Mesenchymal stem cell (in vitro differentiated cells and primary cell): ENCODE data around the gene PIGB.
"Not testable (repeated sequence)": the region's sequence is repeated elsewhere in the genome, so short reads cannot be mapped to it uniquely, and the experiment has no call there.

Experiments
- DNase-seq: peaks from one replicate; pipeline ENCODE4 v3.0.0-alpha.2; 2013
- H2AFZ ChIP-seq: one replicate; pipeline ENCODE4 v1.6.1; 2013; ENCODE audit warnings: low read depth, mild to moderate bottlenecking, control low read depth, inconsistent platforms, low read length, moderate library complexity
- H2AK5ac ChIP-seq: 2 replicates; pipeline ENCODE4 v1.6.1; 2013; ENCODE audit warnings: low read length, moderate library complexity, mild to moderate bottlenecking, inconsistent platforms; ENCODE audit not compliant: severe bottlenecking
- H2BK120ac ChIP-seq: one replicate; pipeline ENCODE4 v1.6.1; 2013; ENCODE audit warnings: low read depth, mild to moderate bottlenecking, inconsistent platforms, low read length, moderate library complexity
- H2BK12ac ChIP-seq, 2 experiments: one replicate each; pipeline ENCODE4 v1.6.1; 2013; ENCODE audit warnings: inconsistent platforms in 2 of 2, low read length in 2 of 2, mild to moderate bottlenecking in 2 of 2, moderate library complexity in 2 of 2, control low read depth in 1 of 2
- H2BK15ac ChIP-seq: one replicate; pipeline ENCODE4 v1.6.1; 2013; ENCODE audit warnings: mild to moderate bottlenecking, low read depth, inconsistent platforms; ENCODE audit not compliant: poor library complexity, severe bottlenecking
- H2BK5ac ChIP-seq: 2 replicates; pipeline ENCODE4 v1.6.1; 2013; ENCODE audit warnings: low read depth, mild to moderate bottlenecking, low read length, control low read depth, inconsistent platforms; ENCODE audit not compliant: poor library complexity, severe bottlenecking
- H3K14ac ChIP-seq, 2 experiments: one replicate each; pipeline ENCODE4 v1.6.1; 2013; ENCODE audit warnings: inconsistent platforms in 2 of 2, low read length in 2 of 2, control low read depth in 1 of 2, mild to moderate bottlenecking in 1 of 2, moderate library complexity in 1 of 2
- H3K18ac ChIP-seq, 2 experiments: one replicate each; pipeline ENCODE4 v1.6.1; 2013; ENCODE audit warnings: inconsistent platforms in 2 of 2, low read length in 2 of 2, control low read depth in 1 of 2, low read depth in 1 of 2, mild to moderate bottlenecking in 1 of 2
- H3K23ac ChIP-seq, 2 experiments: one replicate each; pipeline ENCODE4 v1.6.1; 2013; ENCODE audit warnings: inconsistent platforms in 2 of 2, low read length in 2 of 2, mild to moderate bottlenecking in 2 of 2, moderate library complexity in 2 of 2, control low read depth in 1 of 2
- H3K27ac ChIP-seq: 2 replicates; pipeline ENCODE4 v1.5.1; 2013; ENCODE audit warnings: mild to moderate bottlenecking, moderate library complexity, low read length, control low read depth, inconsistent platforms; ENCODE audit not compliant: poor library complexity, severe bottlenecking
- H3K27me3 ChIP-seq, 2 experiments: 2 replicates each; pipeline versions ENCODE4 v1.6.1 to v1.7.0; 2013; ENCODE audit warnings: low read length in 2 of 2, mild to moderate bottlenecking in 2 of 2, moderate library complexity in 2 of 2, control low read depth in 1 of 2, inconsistent platforms in 1 of 2; ENCODE audit not compliant: control insufficient read depth in 1 of 2, insufficient read depth in 1 of 2
- H3K36me3 ChIP-seq, 2 experiments: 2 replicates each; pipeline versions ENCODE4 v1.6.1 to v1.7.0; 2013; ENCODE audit warnings: low read length in 2 of 2, control low read depth in 1 of 2, inconsistent platforms in 1 of 2, low read depth in 1 of 2, mild to moderate bottlenecking in 1 of 2; ENCODE audit not compliant: insufficient read depth in 2 of 2, control insufficient read depth in 1 of 2
- H3K4ac ChIP-seq, 2 experiments: one replicate each; pipeline ENCODE4 v1.6.1; 2013; ENCODE audit warnings: inconsistent platforms in 2 of 2, low read length in 2 of 2, mild to moderate bottlenecking in 2 of 2, moderate library complexity in 2 of 2, control low read depth in 1 of 2, low read depth in 1 of 2
- H3K4me1 ChIP-seq: 2 replicates; pipeline ENCODE4 v1.6.1; 2013; ENCODE audit warnings: low read depth, low read length, control low read depth; ENCODE audit not compliant: control insufficient read depth, insufficient read depth
- H3K4me2 ChIP-seq: 2 replicates; pipeline ENCODE4 v1.6.1; 2013; ENCODE audit warnings: low read length, mild to moderate bottlenecking, inconsistent platforms; ENCODE audit not compliant: poor library complexity, severe bottlenecking
- H3K4me3 ChIP-seq, 2 experiments: 2 replicates each; pipeline versions ENCODE4 v1.5.1 to v1.7.0; 2013; ENCODE audit warnings: low read length in 2 of 2, mild to moderate bottlenecking in 2 of 2, control low read depth in 1 of 2, low read depth in 1 of 2; ENCODE audit not compliant: insufficient read depth in 1 of 2
- H3K79me1 ChIP-seq: replicated peaks from 2 replicates; pipeline ENCODE4 v1.6.1; 2013; ENCODE audit warnings: mild to moderate bottlenecking, control low read depth, low read length, inconsistent platforms; ENCODE audit not compliant: poor library complexity, severe bottlenecking
- H3K9ac ChIP-seq: 2 replicates; pipeline ENCODE4 v1.7.0; 2013; ENCODE audit warnings: mild to moderate bottlenecking, low read length, moderate library complexity
- H3K9me3 ChIP-seq: 2 replicates; pipeline ENCODE4 v1.7.0; 2013; ENCODE audit warnings: mild to moderate bottlenecking, low read length; ENCODE audit not compliant: control insufficient read depth
- H4K8ac ChIP-seq: one replicate; pipeline ENCODE4 v1.6.1; 2013; ENCODE audit warnings: inconsistent platforms, mild to moderate bottlenecking, low read length, moderate library complexity
- H4K91ac ChIP-seq: one replicate; pipeline ENCODE4 v1.6.1; 2013; ENCODE audit warnings: mild to moderate bottlenecking, low read length, inconsistent platforms
- WGBS: methylation state at CpG from one replicate; pipeline ENCODE4 v1.1.7; 2013; ENCODE audit warnings: mixed read lengths; 5-methylcytosine and 5-hydroxymethylcytosine counted together

PIGB gene

GRCh38 chr15:55289746-55290527, 29.1 kb upstream of the PIGB start, which contains the start of gene RAB27A:
Gene RAB27A, minus strand, starts transcription at chr15:55289813. Its CDS starts 54,879 bp downstream, at chr15:55234934.
- H3K4me2 ChIP-seq = peak within 1 kb of the TSS; percentile 89
- peaks cover 10% of the 10 kb centered on the region for H3K79me1 ChIP-seq
- peak within 1 kb of the TSS; percentile 98 for H3K9ac ChIP-seq
- H3K14ac ChIP-seq = peak within 1 kb of the TSS; percentile 89 to 91
- H2AFZ ChIP-seq = peak within 1 kb of the TSS; percentile 60
- H2BK15ac ChIP-seq = peak within 1 kb of the TSS; percentile 96
- peak within 1 kb of the TSS; percentile 10 for H2BK5ac ChIP-seq
- H3K4ac ChIP-seq = peak within 1 kb of the TSS; percentile 52 to 89
- H2BK12ac ChIP-seq = peak within 1 kb of the TSS; percentile 71 to 75
- under 1% methylated on average over 52 of the region's 69 CpGs for WGBS
- H3K18ac ChIP-seq = peak within 1 kb of the TSS; percentile 74 to 84
- H3K27ac ChIP-seq = peak within 1 kb of the TSS; percentile 49
- peak within 1 kb of the TSS in 1 of 2 experiments; percentile 75 for H3K23ac ChIP-seq
- peak within 1 kb of the TSS; percentile 75 to 92 for H3K4me3 ChIP-seq
- peak within 1 kb of the TSS; percentile 97 for H4K8ac ChIP-seq
- H3K27me3 ChIP-seq = no peaks in the 10 kb centered on the region
- DNase-seq = peak; percentile 87
- peaks cover 0 to 7% of the 10 kb centered on the region in 2 experiments for H3K36me3 ChIP-seq
- H4K91ac ChIP-seq = peak within 1 kb of the TSS; percentile 80
- no peak within 1 kb of the TSS for H2AK5ac ChIP-seq
- H2BK120ac ChIP-seq = peak within 1 kb of the TSS; percentile 78
- peaks cover 3% of the 10 kb centered on the region for H3K4me1 ChIP-seq
- no peaks in the 10 kb centered on the region for H3K9me3 ChIP-seq

- Histone ChIP-seq H4K91ac (no peak overlapping the region), H2BK12ac (peak overlapping the region; percentile 40 to 71), H3K9me3 (no peaks in the 10 kb centered on the region), H3K27ac (no peak overlapping the region), H2AK5ac (no peak overlapping the region), H3K14ac (no peak overlapping the region), H4K8ac (peak overlapping the region; percentile 47), H3K4me1 (peaks cover 3% of the 10 kb centered on the region), H3K9ac (peak overlapping the region; percentile 98), H3K18ac (no peak overlapping the region), H3K4ac (no peak overlapping the region), H3K4me2 (no peak overlapping the region), H3K4me3 (peak overlapping the region in 1 of 2 experiments; percentile 92), H2BK120ac (no peak overlapping the region), H2BK5ac (no peak overlapping the region), H2AFZ (peak overlapping the region; percentile 6), H3K79me1 (peaks cover 8% of the 10 kb centered on the region), H3K27me3 (no peaks in the 10 kb centered on the region), H3K36me3 (peaks cover 0 to 7% of the 10 kb centered on the region in 2 experiments), H3K23ac (no peak overlapping the region), H2BK15ac (peak overlapping the region; percentile 46)
- WGBS = 28% methylated on average over 17 of the region's 17 CpGs
- peak; percentile 90 for DNase-seq
These were observed 28.4 kb upstream of the PIGB start for GRCh38 chr15:55290528-55291057.

- Histone ChIP-seq H2BK5ac (no peak overlapping the region), H3K27ac (no peak overlapping the region), H2BK15ac (no peak overlapping the region), H2AK5ac (no peak overlapping the region), H4K8ac (no peak overlapping the region), H4K91ac (no peak overlapping the region), H2AFZ (no peak overlapping the region), H3K27me3 (no peaks in the 10 kb centered on the region), H3K9ac (no peak overlapping the region), H3K23ac (no peak overlapping the region), H3K14ac (no peak overlapping the region), H2BK120ac (no peak overlapping the region), H3K36me3 (no peaks in the 10 kb centered on the region), H3K4me1 (no peaks in the 10 kb centered on the region), H3K4me2 (no peak overlapping the region), H2BK12ac (no peak overlapping the region), H3K4me3 (no peak overlapping the region), H3K9me3 (no peaks in the 10 kb centered on the region), H3K18ac (no peak overlapping the region), H3K4ac (no peak overlapping the region), H3K79me1 (no peaks in the 10 kb centered on the region)
- no peak for DNase-seq
These were observed 21.7 kb upstream of the PIGB start for GRCh38 chr15:55297315-55297714.

GRCh38 chr15:55302801-55303200, 16.2 kb upstream of the PIGB start:
- not testable (repeated sequence) for H4K8ac ChIP-seq, H3K27ac ChIP-seq, H3K18ac ChIP-seq, H3K79me1 ChIP-seq, H3K4me3 ChIP-seq, H2AK5ac ChIP-seq, H3K9ac ChIP-seq, H2BK120ac ChIP-seq, H2BK15ac ChIP-seq, H3K4ac ChIP-seq, H4K91ac ChIP-seq, H2AFZ ChIP-seq, H3K27me3 ChIP-seq, H3K4me2 ChIP-seq, H3K14ac ChIP-seq, H2BK5ac ChIP-seq, DNase-seq, H3K23ac ChIP-seq, H3K9me3 ChIP-seq, H3K4me1 ChIP-seq, H2BK12ac ChIP-seq
- WGBS = no CpG with 5 or more reads among the region's 32 CpGs
- H3K36me3 ChIP-seq = peaks cover 4 to 16% of the 10 kb centered on the region in 2 experiments
